ENCODE data around the gene DNM3. TPM values are rescaled to one million over a fixed set of nuclear protein-coding genes. Genes with fewer than 3 reads are reported as not detected.

Gene DNM3
- total RNA-seq, 1 experiment from 2014 or later = 2.7 TPM

GRCh38 chr1:172143384-172144055, 302.2 kb downstream of the DNM3 start:
- TF ChIP-seq CTCF (conservative IDR thresholded peaks at IDR 0.05) = no peak
- Mint-ChIP-seq H3K4me3 (no peak overlapping the region), H3K4me1 (peaks cover 22 to 32% of the 10 kb centered on the region in 2 experiments), H3K27me3 (ENCODE audit: low read depth) (no peaks in the 10 kb centered on the region), H3K27ac (no peak overlapping the region), H3K36me3 (ENCODE audit: insufficient read depth in 1 of 3, low read depth in 3 of 3) (no peaks in the 10 kb centered on the region), H3K9me3 (no peaks in the 10 kb centered on the region)
- H3K79me1 ChIP-seq (ENCODE audit: insufficient read depth, low read depth, low read length, poor library complexity, severe bottlenecking) = no peaks in the 10 kb centered on the region
- no peak overlapping the region for H4K8ac ChIP-seq (replicated peaks; ENCODE audit: insufficient read length, low read depth, low read length)
- no peak overlapping the region for H2BK5ac ChIP-seq (ENCODE audit: insufficient read length, low read length)
- H2AFZ ChIP-seq (ENCODE audit: low read length) = no peak overlapping the region
- H3T11ph ChIP-seq (ENCODE audit: low read length) = no peak overlapping the region
- no peak overlapping the region for H3K9ac ChIP-seq (ENCODE audit: extremely low read depth, insufficient read length, low read length)
- no peak overlapping the region for H3K56ac ChIP-seq (ENCODE audit: insufficient read length, low read depth, low read length)
- H3K23me2 ChIP-seq (ENCODE audit: insufficient read length, low read depth, low read length, poor library complexity, severe bottlenecking) = no peaks in the 10 kb centered on the region
- WGBS (ENCODE audit: extremely low coverage, insufficient read length, low lambda C conversion rate) = no CpG with 5 or more reads among the region's 3 CpGs
- DNase-seq = no peak
- no peak overlapping the region for H4K5ac ChIP-seq (ENCODE audit: insufficient read length, low read depth, low read length)
- H3K18ac ChIP-seq (ENCODE audit: insufficient read length, low read depth, low read length) = no peak overlapping the region
- H3K4me2 ChIP-seq (ENCODE audit: insufficient read depth, insufficient read length, low read length) = no peak overlapping the region
- H3K9me3 ChIP-seq (ENCODE audit: control insufficient read depth, low read depth, low read length) = no peaks in the 10 kb centered on the region
- no peak overlapping the region for H3K4ac ChIP-seq (ENCODE audit: low read depth, low read length)
- no peaks in the 10 kb centered on the region for H3K4me1 ChIP-seq (ENCODE audit: insufficient read depth, low read length)
- no peak overlapping the region for H2BK20ac ChIP-seq (ENCODE audit: low read depth, low read length, poor library complexity, severe bottlenecking)
- no peaks in the 10 kb centered on the region for H3K79me2 ChIP-seq (ENCODE audit: insufficient read depth, low read length)
- H2BK15ac ChIP-seq (ENCODE audit: low read depth, low read length) = no peak overlapping the region
- H3K23ac ChIP-seq (ENCODE audit: insufficient read length, low read depth, low read length) = no peak overlapping the region
- H2AK5ac ChIP-seq (ENCODE audit: insufficient read length, low read length) = no peak overlapping the region
- H3K27ac ChIP-seq (ENCODE audit: insufficient read length, low read depth, low read length) = no peak overlapping the region
- H2BK120ac ChIP-seq (ENCODE audit: low read depth, low read length, poor library complexity, severe bottlenecking) = no peak overlapping the region
- no peak overlapping the region for H2BK12ac ChIP-seq (ENCODE audit: insufficient read length, low read depth, low read length)
- H4K20me1 ChIP-seq (ENCODE audit: control insufficient read depth, insufficient read depth, insufficient read length) = no peaks in the 10 kb centered on the region
- H3K14ac ChIP-seq (ENCODE audit: insufficient read depth, low read length) = no peak overlapping the region
- H4K91ac ChIP-seq (ENCODE audit: insufficient read length, low read depth, low read length) = no peak overlapping the region
- H3K27me3 ChIP-seq (ENCODE audit: insufficient read depth, low read length) = no peaks in the 10 kb centered on the region
